GM12873 (cell line): ENCODE results near the gene ZNF200.

Source experiments
- TF ChIP-seq, protein P1 (sequence below): IDR thresholded peaks from 2 replicates; pipeline ENCODE4 v1.5.1; 2012; ENCODE audit warnings: low read depth, mild to moderate bottlenecking, moderate library complexity, low read length, control low read depth; ENCODE audit not compliant: insufficient read depth; ENCODE audit errors: missing control alignments

Gene ZNF200, protein sequence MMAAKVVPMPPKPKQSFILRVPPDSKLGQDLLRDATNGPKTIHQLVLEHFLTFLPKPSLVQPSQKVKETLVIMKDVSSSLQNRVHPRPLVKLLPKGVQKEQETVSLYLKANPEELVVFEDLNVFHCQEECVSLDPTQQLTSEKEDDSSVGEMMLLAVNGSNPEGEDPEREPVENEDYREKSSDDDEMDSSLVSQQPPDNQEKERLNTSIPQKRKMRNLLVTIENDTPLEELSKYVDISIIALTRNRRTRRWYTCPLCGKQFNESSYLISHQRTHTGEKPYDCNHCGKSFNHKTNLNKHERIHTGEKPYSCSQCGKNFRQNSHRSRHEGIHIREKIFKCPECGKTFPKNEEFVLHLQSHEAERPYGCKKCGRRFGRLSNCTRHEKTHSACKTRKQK

DNA sequence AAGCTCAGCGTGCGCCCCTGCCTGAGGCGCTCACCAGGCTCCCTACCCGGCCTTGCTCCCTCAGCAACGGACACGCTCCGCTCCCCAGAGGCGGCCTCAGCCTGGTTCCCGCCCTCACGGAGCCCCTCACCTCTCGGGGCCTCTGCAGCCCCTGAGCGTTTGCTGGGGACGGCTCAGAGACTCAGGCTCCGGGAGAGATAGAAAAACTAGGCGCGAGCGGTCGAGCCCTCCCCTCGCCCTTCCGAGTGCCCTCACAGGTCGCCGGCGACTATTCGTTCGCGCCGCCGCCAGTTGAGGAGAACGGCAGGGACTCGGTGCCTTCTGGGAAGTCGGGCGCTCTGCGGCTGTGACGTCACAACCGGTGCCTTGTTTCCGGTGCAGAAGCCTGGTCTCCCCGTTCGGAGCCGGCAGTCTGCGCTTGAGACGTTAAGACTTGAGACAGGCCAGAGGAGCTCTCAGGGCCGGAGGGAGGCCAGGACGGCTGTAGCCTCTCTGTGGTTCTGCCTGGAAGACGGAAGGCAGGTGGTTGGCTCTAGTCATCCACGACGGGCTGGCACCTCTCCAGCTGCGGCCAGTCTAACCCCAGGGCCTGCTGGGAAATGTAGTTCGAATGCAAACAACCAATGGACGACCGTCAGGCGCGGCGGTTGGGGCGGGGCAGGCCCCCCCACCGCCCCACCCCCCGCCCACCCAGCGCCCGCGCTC is at the start of gene ZNF200:
TSS of gene ZNF200 (minus strand) at position 302 of the 705 bp plus-strand sequence. CDS start 1,403 bp downstream, outside the sequence.
- TF ChIP-seq, protein P1, sequence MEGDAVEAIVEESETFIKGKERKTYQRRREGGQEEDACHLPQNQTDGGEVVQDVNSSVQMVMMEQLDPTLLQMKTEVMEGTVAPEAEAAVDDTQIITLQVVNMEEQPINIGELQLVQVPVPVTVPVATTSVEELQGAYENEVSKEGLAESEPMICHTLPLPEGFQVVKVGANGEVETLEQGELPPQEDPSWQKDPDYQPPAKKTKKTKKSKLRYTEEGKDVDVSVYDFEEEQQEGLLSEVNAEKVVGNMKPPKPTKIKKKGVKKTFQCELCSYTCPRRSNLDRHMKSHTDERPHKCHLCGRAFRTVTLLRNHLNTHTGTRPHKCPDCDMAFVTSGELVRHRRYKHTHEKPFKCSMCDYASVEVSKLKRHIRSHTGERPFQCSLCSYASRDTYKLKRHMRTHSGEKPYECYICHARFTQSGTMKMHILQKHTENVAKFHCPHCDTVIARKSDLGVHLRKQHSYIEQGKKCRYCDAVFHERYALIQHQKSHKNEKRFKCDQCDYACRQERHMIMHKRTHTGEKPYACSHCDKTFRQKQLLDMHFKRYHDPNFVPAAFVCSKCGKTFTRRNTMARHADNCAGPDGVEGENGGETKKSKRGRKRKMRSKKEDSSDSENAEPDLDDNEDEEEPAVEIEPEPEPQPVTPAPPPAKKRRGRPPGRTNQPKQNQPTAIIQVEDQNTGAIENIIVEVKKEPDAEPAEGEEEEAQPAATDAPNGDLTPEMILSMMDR, result no peak

DNA sequence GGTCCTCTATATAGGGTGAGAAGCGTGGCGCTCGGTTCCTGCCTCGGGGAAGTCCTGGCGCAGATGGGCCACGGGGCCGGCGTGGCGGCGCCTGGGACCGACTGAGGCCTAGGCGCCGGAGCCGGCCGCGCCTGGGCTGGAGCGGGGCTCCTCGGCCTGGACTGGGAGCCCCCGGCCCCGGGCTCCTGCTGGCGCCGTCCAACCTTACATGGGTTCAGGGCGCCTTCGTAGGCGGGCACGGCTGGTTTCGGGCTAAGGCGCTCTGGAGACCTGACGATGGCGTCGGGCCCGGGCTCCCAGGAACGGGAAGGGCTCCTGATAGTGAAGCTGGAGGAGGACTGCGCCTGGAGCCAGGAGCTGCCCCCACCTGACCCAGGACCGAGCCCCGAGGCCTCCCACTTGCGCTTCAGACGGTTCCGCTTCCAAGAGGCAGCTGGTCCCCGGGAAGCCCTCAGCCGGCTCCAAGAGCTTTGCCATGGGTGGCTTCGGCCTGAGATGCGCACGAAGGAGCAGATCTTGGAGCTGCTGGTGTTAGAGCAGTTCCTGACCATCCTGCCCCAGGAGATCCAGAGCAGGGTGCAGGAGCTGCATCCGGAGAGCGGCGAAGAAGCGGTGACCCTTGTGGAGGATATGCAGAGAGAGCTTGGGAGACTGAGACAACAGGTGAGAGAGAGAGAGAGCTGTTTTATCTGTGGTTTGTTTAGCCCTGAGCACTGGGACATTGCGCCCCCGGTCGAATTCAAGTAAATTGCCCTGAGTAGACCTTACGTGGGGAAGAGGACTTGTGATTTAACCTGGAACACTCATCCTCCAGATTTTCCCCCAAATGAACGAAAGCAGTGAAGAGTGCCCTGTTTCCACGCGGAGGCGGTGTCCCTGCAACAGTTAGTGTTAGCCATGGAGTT is 48.8 kb upstream of the ZNF200 start:
- TF ChIP-seq, protein P1, result no peak

DNA sequence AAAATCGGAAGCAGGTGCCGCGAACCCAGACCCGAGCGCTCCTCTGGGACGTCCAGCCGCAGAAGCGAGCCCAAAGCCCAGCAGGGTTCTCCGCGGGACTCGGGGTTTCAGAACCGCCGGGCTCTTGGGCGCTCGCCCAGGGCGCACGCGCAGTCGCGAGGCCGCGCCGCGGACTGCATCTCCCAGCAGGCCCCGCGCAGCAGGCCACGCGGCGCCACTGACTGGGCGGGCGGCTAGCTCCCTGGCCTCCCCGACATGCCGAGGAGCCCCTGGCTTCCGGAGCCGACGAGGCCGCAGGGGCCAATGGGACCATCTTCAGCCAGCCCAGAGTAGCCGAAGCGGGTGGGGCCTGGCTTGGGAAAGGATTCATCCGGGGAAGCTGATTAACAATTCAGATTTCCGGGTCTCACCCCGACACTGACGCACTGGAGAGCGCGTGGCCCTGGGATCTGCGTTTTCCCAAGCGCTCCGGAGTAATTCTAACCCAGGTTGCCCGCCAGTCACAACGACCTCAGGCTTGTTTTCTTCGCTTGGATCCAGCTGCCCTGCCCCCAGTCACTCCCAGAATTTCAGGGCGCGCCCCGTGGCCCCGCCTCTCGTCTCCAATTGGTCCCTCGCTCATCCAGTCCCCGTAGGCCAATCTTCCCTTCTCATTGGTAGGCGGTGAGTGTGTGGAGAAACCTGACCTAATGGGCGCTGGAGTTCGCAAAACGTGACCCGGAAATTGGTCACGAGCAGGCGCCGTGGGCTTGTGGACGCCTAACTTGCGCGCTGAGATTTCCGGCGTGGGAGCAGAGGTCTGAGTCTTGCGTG is 48.0 kb upstream of the ZNF200 start, which contains the start of gene ZNF263:
TSS of gene ZNF263 (plus strand) at position 762 of the 813 bp plus-strand sequence. CDS start 328 bp downstream, outside the sequence.
- TF ChIP-seq, protein P1, result no peak

DNA sequence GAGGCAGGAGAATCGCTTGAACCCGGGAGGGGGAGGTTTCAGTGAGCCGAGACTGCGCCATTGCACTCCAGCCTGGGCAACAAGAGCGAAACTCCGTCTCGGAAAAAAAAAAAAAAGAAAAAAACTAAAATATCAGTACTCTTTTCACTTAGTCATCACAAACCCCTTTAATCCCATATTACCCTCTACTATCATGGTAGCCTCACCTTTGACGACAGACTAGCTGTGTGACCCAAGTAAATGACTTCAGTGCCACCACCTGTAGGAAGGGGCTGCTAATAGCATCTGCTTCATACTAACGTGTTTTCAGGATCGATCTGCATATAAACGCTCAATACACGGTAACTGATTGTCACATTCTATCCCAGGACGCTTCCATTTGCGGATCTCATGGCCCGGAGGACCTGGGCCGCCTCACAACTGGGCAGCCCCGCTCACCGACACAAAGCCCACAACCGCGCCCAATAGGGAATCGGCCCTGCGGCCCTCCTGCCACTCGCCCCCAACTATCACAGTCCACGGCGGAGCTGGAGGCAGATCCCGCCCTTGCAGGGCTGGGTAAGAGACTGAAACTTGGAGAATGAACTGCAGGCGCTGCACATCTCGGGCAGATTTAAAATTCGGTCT is 47.3 kb upstream of the ZNF200 start:
- TF ChIP-seq, protein P1, result no peak

DNA sequence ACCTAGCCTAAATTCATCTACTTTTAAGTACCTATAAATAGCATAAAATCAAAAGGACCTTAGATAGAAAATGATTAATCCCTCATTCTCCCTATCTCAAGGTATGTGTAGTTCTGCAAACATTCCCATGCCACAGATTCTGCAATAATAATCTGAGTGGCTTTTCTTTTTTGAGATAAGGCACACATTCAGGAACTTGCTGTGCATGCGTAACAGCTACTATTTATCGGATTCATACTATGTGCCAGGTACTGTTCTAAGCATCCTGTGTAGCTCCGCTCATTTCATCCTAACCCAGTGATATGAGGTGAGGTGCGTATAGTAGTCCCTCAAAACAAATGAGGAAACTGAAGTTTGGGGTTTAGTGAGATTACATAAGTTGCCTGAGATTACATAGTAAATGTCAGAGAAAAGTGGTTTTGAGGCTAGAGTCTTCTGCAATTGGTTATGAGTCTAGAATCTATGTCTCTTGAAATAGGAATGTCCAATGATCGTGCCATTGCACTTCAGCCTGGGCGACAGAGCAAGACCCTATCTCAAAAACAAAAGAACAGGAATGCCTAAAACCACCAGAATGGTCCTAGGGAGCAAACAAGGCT is 46.4 kb upstream of the ZNF200 start:
- TF ChIP-seq, protein P1, result no peak

DNA sequence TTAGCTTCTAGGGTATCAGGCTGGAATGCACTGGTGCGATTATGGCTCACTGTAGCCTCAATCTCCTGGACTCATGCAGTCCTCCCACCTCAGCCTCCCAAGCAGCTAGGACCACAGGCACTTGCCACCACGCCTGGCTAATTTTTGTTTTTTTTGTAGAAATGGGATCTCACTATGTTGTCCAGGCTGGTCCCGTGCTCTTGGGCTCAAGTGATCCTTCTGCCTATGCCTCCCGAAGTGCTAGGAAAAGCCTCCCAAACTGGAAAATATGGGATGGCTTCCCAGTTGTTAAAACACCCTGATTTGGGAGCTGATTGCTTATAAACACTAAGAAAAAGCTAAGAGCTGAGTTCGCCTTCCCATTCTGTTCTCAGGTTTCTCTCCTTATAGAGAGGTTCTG is 41.7 kb upstream of the ZNF200 start:
- TF ChIP-seq, protein P1, result no peak
